ENCODE results near the gene IQCH.
"Not testable (repeated sequence)": the region's sequence is repeated elsewhere in the genome, so short reads cannot be mapped to it uniquely, and the experiment has no call there.

Gene IQCH

DNA sequence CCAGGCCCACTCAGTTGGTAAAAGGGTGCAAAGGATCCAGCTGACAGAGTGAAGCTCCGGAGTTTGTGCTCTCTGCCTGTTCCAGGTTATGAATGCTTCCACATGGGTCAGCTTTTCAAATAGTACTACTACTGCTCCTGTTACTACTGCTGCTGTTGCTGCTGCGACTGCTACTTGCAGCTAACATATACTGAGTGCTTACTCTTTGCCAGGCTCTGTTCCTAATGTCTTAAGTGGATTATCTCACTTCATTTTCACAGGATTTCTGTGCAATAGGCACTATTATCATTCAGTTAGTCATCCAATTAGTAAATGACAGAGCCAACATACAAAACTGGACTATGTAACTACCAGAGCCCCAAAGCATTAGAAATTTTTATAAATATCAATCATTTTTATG, 106.5 kb downstream of the IQCH start:
- no peak for FAIRE-seq

GRCh38 chr15:67363712-67364111, 109.1 kb downstream of the IQCH start:
- not testable (repeated sequence) for FAIRE-seq

DNA sequence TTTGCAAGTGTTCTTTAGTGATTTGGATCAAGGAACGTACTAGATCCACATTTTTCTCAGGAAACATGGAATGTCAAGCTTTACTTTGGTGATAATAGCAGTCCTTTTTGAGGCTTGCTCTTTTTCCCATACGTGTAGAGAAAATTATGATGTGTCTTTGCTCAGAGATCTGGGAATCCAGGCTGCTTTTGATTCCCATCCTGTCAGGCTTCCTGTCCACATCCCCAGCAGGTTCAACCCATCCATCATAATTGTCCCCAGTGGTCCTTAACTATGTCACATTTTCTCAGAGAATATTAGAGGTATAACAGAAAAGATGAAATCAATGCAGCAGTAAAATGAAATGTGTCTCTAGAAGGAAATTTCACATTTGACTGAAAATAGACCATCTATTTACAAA, 111.4 kb downstream of the IQCH start:
- no peak for FAIRE-seq

- no peak for FAIRE-seq
These were observed 112.3 kb downstream of the IQCH start for GRCh38 chr15:67366904-67367303.

DNA sequence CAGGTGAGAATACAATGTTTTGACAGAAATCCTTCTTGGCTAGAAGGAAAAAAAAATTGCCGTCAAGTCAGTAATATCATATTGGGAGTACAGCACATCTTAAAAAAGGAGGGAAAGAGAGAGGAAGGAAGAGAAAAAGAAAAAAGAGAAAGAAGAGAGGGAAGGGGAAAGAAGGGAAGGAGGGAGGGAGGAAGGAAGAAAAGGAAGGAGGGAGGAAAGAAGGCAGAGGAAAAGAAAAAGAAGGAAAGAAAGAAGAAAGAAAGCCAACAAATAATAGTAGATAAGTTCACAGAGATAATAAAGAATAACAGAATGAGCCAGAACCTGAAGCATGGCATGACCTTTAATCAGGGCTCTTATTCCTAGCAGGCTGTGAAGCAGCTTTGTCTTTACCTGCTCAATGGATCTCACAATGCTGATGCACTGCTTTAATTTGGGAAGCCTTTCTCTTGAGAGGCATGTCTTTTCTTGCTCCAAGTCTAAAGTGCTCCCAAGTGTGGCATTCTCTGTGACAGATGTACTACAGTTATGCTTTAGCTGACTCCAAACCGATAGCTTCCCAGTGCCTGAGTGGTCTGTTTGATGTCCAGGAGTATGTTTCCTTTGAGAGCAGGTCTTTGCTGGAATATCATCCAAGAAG, 114.9 kb downstream of the IQCH start:
- no peak for FAIRE-seq

- no peak for FAIRE-seq
These were observed 115.8 kb downstream of the IQCH start for GRCh38 chr15:67370206-67370954.

DNA sequence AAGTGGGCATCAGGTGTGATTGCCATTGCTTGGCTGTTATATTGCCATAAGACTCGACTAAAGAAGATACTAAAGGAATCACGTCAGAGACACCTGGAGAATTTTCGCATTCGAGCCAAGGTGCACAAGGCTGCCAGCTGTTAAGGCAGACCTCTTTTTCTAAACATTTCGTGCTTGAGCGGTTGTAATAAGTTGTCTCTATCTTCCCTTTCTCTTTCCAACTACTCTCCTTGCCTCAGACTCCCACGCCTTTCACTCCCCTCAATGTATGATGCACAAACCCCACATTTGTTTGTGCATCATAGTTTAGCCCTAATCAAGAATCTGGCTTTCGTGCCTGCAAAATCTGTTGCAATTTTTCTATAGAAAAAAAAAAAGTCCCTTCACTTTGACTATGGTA, 118.0 kb downstream of the IQCH start:
- no peak for FAIRE-seq

- FAIRE-seq: no peak
These were observed 118.5 kb downstream of the IQCH start for GRCh38 chr15:67372986-67373675.

DNA sequence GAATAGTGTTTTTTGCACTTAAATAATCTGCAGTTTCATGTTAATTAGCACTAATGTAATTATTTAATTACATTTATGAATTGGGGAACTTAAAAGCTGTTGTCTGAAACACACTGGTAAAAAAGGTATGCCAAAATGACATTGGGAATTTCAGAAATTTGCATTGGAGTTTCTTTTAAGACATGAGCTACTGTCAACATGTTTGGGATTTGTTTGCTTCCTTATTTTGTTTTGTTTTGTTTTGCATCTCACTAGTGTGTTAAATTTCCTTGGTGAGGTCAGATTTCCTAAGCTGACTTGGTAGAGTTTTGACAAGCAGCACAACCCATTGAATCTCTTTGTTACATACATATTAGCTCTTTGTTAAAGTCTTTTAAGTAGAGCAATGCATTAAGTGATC, 119.4 kb downstream of the IQCH start:
- FAIRE-seq: no peak

GRCh38 chr15:67379530-67379929, 124.9 kb downstream of the IQCH start:
- no peak for FAIRE-seq

GRCh38 chr15:67380921-67381320, 126.3 kb downstream of the IQCH start:
- no peak for FAIRE-seq

DNA sequence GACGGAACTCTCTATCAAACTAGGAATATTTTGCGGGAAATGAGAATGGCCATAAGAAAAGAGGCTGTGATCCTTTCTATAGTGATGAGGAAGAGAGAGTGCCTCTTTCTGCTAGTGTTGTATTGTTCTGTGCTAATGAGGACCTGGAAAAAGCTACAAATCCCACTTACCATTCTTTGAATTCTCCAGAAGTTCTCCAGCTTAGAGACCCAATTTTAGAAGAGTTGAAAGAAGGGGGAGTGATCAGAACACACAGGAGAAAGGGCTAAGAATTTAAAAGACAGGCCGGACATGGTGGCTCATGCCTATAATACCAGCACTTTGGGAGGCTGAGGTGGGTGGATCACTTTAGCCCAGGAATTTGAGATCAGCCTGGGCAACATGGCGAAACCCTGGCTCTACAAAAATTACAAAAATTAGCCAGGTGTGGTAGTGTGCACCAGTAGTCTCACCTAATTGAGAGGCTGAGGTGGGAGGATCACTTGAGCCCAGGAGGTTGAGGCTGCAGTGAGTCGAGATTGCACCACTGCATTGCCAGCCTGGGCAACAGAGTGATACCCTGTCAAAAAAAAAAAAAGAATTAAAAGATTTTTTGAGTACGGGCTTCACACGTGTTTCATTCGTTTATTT, 126.9 kb downstream of the IQCH start:
- FAIRE-seq: no peak

DNA sequence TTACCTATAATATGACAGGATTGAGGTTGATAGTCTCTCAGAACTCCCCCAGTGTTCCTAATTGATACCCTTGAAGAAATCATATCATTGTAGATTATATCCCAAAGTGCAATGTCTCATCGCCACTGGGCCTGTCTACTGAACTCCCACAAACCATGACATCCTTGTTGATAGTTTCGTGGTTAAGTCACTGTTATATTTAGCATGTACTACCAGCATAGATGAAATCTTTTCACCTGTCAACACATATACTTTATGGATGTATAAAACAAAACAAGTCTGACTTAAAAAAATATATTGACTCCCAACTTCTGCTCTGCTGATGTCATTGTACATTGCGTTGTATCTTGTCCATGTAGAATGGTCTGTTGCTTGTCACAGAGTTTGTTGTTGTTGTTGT, 128.1 kb downstream of the IQCH start:
- no peak for FAIRE-seq

- FAIRE-seq: no peak
These were observed 129.3 kb downstream of the IQCH start for GRCh38 chr15:67383899-67384298.

GRCh38 chr15:67384761-67385160, 130.2 kb downstream of the IQCH start:
- no peak for FAIRE-seq

DNA sequence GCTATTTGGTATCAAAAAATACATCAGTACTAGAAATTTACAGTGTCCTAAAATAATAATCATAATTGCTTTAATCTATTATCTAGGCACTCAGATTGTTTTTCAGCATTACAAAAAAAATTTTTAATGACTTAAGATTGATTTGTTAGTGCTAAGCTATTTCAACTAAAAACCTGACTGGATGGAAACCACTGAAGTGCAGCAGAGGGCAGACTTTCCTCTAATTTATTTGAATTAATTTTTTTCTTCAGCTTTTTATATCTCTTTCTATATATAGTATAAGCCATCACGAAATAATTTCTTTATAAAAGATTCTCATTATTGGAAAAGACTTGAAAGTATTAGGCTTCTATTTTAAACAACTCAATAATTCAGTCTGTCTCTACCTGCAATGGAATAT, 131.4 kb downstream of the IQCH start:
- FAIRE-seq: peak; percentile 76

DNA sequence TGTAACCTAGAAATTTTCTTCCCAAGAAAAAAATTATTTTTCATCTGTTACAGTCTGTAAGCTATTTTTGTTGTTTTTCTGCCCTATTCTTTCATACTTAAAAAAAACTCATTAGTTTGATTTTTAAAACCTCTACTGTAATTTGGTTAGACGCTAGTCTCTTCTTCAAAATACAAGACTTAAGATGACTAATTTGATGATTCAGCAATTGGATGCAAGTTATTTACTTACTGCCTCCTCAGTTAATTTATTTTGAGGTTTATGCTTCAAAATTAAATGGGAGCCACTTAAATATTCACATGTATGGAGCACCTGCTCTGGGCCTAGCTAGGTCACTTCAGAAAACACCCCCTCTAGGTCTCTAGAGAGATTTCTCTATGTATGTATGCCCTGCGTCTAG, 132.4 kb downstream of the IQCH start:
- FAIRE-seq: no peak

- no peak for FAIRE-seq
These were observed 135.4 kb downstream of the IQCH start for GRCh38 chr15:67389975-67390374.

GRCh38 chr15:67394873-67395639, 140.5 kb downstream of the IQCH start:
- FAIRE-seq: no peak

DNA sequence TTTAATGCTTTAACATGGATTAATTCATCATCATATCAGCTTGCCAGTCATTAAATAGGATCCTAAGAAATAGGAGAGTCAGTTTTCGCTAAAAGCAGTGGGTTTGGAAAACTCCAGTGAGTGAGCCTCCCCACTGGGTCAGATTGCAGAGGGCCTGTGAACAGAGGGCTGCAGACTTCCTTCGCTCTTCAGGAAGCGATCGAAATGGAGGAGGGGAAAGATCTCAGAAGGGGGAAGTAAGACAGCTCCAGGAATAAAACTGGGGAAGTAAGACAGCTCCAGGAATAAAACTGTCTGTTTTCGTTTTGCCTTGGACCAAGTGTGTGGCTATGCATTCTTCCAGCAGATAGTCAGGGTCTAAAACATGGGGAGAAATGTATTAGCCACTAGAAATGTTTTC, 141.5 kb downstream of the IQCH start:
- FAIRE-seq: no peak

GRCh38 chr15:67397139-67397538, 142.6 kb downstream of the IQCH start:
- FAIRE-seq: peak; percentile 27

DNA sequence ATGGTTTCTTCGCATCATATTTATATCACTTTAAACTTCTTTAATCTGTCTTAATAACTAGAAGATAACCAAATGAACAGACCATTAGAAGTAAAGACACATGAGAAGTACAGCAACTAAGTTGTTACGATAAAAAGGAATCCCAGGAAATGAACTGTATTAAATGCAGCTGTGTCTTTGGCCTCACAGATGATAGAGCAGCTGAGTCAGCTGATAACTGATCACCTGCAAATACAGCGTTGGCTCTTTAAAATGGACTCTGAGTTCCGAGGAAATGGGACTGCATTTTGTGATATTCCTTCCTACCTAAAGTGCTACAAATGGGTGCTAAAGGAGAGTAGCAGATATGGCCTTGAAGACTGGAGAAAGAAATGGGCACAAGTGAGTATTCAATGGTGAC, 145.3 kb downstream of the IQCH start:
- peak; percentile 92 for FAIRE-seq

GRCh38 chr15:67400890-67401289, 146.3 kb downstream of the IQCH start:
- no peak for FAIRE-seq
